ENCODE results near the gene USHBP1.

The USHBP1 gene

DNA sequence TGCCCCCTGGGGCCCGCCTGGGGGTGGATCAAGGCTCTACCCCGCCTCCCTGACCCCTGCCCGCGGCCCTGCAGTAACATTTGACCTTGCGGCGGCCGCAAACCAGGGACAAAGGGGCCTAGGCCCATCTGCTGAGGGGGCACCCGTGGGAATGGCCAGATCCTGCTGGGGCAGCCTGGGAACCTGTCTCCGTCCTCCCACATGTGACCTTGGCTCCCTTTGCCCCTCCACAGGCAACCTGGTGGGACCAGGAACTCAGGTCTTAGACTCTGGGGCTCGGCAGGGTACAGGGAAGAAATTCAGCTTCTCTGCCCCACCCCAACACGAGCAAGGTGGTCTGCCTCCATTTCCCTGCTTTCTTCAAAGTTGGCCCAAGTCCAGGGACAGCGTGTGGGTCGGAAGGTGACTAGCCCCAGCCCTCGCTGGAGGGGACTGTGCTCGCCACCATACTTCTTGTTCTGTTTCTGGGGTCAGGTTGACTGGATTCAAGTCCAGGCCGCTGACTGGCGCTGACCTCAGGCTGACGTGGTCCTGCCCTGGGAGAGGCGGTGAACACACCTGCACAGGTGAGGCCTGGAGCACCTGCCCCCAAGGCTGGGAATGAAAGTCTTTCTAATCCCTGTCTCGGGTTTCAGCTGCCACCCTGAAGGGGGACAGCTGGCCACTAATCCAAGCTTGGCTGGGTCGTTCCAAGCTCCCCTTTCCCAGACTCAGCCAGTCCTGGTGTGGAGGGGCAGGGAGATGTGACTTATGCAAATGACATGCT lies 16.4 kb downstream of the USHBP1 start:
- Histone ChIP-seq H3K27me3 (ENCODE audit: insufficient read depth, insufficient read length) (no peaks in the 10 kb centered on the region), H3K9me3 (ENCODE audit: insufficient read depth, low read length) (no peaks in the 10 kb centered on the region), H3K4me1 (ENCODE audit: insufficient read depth, insufficient read length) (peaks cover 24% of the 10 kb centered on the region), H3K9ac (ENCODE audit: insufficient read length, low read depth) (peak overlapping the region; percentile 43), H3K4me3 (ENCODE audit: insufficient read length, low read depth) (no peak overlapping the region), H3K36me3 (ENCODE audit: insufficient read depth, insufficient read length, low read length) (no peaks in the 10 kb centered on the region)
- TF ChIP-seq SUZ12 (IDR thresholded peaks at IDR 0.05; ENCODE audit: extremely low read depth, insufficient read depth, insufficient read length) (no peak), YY1 (IDR thresholded peaks at IDR 0.05; ENCODE audit: insufficient read depth, insufficient read length) (no peak), ZNF274 (IDR thresholded peaks at IDR 0.05; ENCODE audit: low read depth, low read length) (no peak)
- DNase-seq (ENCODE audit: low read depth, low spot score): no peak

GRCh38 chr19:17246681-17247425 lies 17.7 kb downstream of the USHBP1 start:
- DNase-seq (ENCODE audit: low read depth, low spot score): no peak
- Histone ChIP-seq H3K4me3 (ENCODE audit: insufficient read length, low read depth) (peak overlapping the region; percentile 49), H3K9me3 (ENCODE audit: insufficient read depth, low read length) (no peaks in the 10 kb centered on the region), H3K4me1 (ENCODE audit: insufficient read depth, insufficient read length) (peaks cover 31% of the 10 kb centered on the region), H3K9ac (ENCODE audit: insufficient read length, low read depth) (peak overlapping the region; percentile 72), H3K36me3 (ENCODE audit: insufficient read depth, insufficient read length, low read length) (no peaks in the 10 kb centered on the region), H3K27me3 (ENCODE audit: insufficient read depth, insufficient read length) (no peaks in the 10 kb centered on the region)
- no peak for TF ChIP-seq ZNF274 (IDR thresholded peaks at IDR 0.05; ENCODE audit: low read depth, low read length)

DNA sequence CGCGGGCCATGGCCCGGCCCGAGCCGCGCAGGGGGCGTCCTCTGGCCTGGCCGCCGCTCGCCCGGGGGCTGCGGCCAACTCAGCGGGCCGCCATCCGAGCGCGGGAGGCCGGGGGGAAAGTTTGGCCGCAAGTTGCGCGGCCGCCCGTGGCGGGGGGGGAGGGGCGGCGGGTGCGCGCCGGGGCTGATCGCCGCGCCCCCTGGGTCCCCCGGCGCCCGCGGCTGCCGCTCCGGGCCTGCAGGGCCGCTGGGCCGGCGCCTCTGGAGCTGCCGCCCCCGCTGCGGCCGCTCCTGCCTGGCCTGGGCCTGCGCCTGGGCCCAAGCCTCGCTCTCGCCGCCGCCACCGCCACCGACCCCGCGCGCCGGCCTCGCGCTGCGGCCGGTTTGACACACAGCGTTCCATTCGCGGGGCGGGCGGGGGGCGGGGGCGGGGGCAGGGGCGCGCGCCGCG lies 19.0 kb downstream of the USHBP1 start, which contains the start of gene NR2F6:
TSS of gene NR2F6 (minus strand) at position 385 of the 450 bp plus-strand sequence. CDS start 699 bp downstream, outside the sequence.
- Histone ChIP-seq H3K9me3 (ENCODE audit: insufficient read depth, low read length) (no peaks in the 10 kb centered on the region), H3K4me3 (ENCODE audit: insufficient read length, low read depth) (peak within 1 kb of the TSS; percentile 95), H3K4me1 (ENCODE audit: insufficient read depth, insufficient read length) (peaks cover 32% of the 10 kb centered on the region), H3K27me3 (ENCODE audit: insufficient read depth, insufficient read length) (no peaks in the 10 kb centered on the region), H3K36me3 (ENCODE audit: insufficient read depth, insufficient read length, low read length) (peaks cover 6% of the 10 kb centered on the region), H3K9ac (ENCODE audit: insufficient read length, low read depth) (peak within 1 kb of the TSS; percentile 92)
- no peak for DNase-seq (ENCODE audit: low read depth, low spot score)
- no peak for TF ChIP-seq SUZ12 (IDR thresholded peaks at IDR 0.05; ENCODE audit: extremely low read depth, insufficient read depth, insufficient read length)
- no peak for TF ChIP-seq YY1 (IDR thresholded peaks at IDR 0.05; ENCODE audit: insufficient read depth, insufficient read length)
- no peak for TF ChIP-seq ZNF274 (IDR thresholded peaks at IDR 0.05; ENCODE audit: low read depth, low read length)

DNA sequence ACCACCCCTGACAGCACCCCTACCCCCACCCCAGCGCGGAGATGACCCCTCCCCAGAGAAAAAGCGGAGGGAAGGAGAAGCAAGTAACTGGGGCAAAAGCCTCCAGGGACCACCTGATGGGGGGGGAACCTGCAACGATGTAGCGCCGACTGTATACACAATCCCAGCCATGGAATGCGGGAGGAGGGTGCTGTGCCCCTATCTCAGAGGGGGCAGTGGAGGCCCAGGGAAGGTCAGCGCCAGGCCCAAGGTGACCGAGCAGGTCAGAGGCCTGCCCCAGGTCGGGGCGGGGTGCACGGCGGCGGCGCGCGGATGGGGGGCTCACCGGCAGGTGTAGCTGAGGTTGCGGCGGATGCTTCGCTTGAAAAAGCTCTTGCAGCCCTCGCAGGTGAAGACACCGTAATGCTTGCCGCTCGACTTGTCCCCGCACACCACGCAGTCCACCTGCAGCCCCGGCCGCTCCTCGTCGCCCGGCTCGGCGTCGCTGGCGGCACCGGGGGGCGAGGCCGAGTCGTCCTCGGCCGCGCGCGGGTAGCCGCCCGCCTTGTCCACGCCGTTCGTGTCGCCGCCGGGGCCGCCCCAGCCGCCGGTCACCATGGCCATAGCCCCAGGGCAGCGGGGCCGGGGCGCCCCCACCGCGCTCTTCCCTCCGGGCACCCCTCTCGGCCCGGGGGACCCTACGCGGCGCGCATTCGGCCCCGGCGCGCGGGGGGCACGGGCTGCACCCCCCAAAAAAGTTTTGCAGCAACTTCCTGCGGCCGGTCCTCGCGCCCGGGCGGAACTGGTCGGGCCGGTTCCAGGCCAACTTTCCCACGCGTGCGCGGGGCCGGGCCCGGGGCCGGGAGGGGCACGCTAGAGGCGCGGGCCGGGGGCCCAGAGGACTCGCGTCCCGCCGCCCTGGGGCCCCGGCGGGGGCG lies 19.7 kb downstream of the USHBP1 start:
- Histone ChIP-seq H3K4me1 (ENCODE audit: insufficient read depth, insufficient read length) (peaks cover 33% of the 10 kb centered on the region), H3K4me3 (ENCODE audit: insufficient read length, low read depth) (peak overlapping the region; percentile 95), H3K27me3 (ENCODE audit: insufficient read depth, insufficient read length) (no peaks in the 10 kb centered on the region), H3K9me3 (ENCODE audit: insufficient read depth, low read length) (no peaks in the 10 kb centered on the region), H3K36me3 (ENCODE audit: insufficient read depth, insufficient read length, low read length) (peaks cover 11% of the 10 kb centered on the region), H3K9ac (ENCODE audit: insufficient read length, low read depth) (peak overlapping the region; percentile 92)
- TF ChIP-seq ZNF274 (IDR thresholded peaks at IDR 0.05; ENCODE audit: low read depth, low read length) (no peak), SUZ12 (IDR thresholded peaks at IDR 0.05; ENCODE audit: extremely low read depth, insufficient read depth, insufficient read length) (no peak), YY1 (IDR thresholded peaks at IDR 0.05; ENCODE audit: insufficient read depth, insufficient read length) (no peak)
- DNase-seq (ENCODE audit: low read depth, low spot score): no peak

DNA sequence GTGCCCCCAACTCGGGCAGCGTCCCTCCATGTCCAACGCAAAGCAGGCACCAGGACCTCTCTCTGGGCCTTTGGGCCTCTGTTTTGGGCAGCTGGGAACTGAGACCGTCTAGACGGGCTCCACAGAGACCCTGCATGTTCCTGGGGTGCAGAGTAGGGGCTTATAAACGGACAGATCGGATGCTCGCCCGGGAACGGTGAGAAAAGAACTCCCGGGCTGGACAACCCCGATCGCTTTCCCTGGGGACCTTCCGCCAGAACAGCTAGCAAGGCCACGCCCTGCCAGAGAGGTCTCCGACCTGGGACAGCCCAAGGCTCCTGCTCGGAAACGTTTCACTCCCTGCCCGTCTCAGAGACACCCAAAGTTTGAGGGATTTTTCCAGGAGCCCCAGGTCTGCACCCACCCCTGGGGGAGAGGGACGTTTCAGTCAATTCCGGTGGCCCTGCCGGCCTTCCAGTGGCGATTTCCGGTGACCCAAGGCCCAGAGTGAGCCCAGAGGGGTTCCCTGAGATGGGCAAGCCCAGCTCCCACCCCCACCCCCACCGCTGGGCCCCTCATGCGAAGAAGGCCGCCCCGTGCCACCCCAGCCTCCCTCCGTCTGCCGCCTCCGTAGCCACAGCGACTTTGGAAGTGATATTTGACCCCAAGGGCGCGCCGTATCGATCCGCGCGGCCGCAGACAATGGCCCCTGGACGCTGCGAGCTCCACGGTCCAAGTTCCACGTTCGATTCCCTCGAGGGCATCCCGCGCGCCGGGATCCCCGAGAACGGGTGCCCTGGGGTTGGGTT lies 20.5 kb downstream of the USHBP1 start:
- Histone ChIP-seq H3K9me3 (ENCODE audit: insufficient read depth, low read length) (no peaks in the 10 kb centered on the region), H3K36me3 (ENCODE audit: insufficient read depth, insufficient read length, low read length) (peaks cover 11% of the 10 kb centered on the region), H3K4me1 (ENCODE audit: insufficient read depth, insufficient read length) (peaks cover 30% of the 10 kb centered on the region), H3K9ac (ENCODE audit: insufficient read length, low read depth) (peak overlapping the region; percentile 92), H3K4me3 (ENCODE audit: insufficient read length, low read depth) (peak overlapping the region; percentile 95), H3K27me3 (ENCODE audit: insufficient read depth, insufficient read length) (no peaks in the 10 kb centered on the region)
- no peak for DNase-seq (ENCODE audit: low read depth, low spot score)
- TF ChIP-seq SUZ12 (IDR thresholded peaks at IDR 0.05; ENCODE audit: extremely low read depth, insufficient read depth, insufficient read length): no peak
- TF ChIP-seq ZNF274 (IDR thresholded peaks at IDR 0.05; ENCODE audit: low read depth, low read length): no peak
- no peak for TF ChIP-seq YY1 (IDR thresholded peaks at IDR 0.05; ENCODE audit: insufficient read depth, insufficient read length)

DNA sequence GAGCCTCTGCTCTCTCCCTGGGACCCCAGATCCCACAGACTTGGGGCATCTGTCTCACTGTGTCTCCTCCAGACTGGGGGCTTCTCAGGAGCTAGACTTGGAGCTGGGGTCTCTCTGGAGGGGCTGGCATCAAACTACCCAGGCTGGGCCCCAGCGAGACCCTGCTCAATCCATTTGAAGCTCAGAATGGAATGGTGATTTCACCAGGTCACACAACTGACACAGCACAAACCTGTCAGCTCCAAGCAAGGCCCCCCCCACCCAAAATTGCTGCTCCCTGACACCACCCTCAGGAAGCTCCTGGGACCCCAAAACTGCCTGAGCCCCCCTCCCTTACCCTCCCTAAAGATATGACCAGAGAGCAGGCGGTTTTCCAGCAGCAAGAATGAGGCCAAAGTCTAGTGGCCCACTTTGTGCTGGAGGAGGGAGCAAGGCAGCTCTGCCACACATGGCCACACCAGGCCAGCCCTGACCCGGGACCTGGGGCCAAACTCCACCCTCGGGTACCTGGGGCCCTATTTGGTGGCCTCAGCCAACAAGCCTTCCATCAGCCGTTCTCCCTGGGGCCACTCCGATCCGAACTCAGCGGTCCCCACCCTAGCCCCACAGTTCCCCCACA lies 21.2 kb downstream of the USHBP1 start:
- H3K9ac ChIP-seq (ENCODE audit: insufficient read length, low read depth): peak overlapping the region; percentile 92
- peak overlapping the region; percentile 95 for H3K4me3 ChIP-seq (ENCODE audit: insufficient read length, low read depth)
- no peak for DNase-seq (ENCODE audit: low read depth, low spot score)
- H3K4me1 ChIP-seq (ENCODE audit: insufficient read depth, insufficient read length): peaks cover 24% of the 10 kb centered on the region
- no peaks in the 10 kb centered on the region for H3K9me3 ChIP-seq (ENCODE audit: insufficient read depth, low read length)
- H3K27me3 ChIP-seq (ENCODE audit: insufficient read depth, insufficient read length): no peaks in the 10 kb centered on the region
- peaks cover 15% of the 10 kb centered on the region for H3K36me3 ChIP-seq (ENCODE audit: insufficient read depth, insufficient read length, low read length)
- TF ChIP-seq SUZ12 (IDR thresholded peaks at IDR 0.05; ENCODE audit: extremely low read depth, insufficient read depth, insufficient read length) (no peak), YY1 (IDR thresholded peaks at IDR 0.05; ENCODE audit: insufficient read depth, insufficient read length) (no peak), ZNF274 (IDR thresholded peaks at IDR 0.05; ENCODE audit: low read depth, low read length) (no peak)

Measured in NT2/D1 (cell line).